Measurements from ENCODE around the gene CBFB.
"Not testable (repeated sequence)": the region's sequence is repeated elsewhere in the genome, so short reads cannot be mapped to it uniquely, and the experiment has no call there.

CBFB gene

DNA sequence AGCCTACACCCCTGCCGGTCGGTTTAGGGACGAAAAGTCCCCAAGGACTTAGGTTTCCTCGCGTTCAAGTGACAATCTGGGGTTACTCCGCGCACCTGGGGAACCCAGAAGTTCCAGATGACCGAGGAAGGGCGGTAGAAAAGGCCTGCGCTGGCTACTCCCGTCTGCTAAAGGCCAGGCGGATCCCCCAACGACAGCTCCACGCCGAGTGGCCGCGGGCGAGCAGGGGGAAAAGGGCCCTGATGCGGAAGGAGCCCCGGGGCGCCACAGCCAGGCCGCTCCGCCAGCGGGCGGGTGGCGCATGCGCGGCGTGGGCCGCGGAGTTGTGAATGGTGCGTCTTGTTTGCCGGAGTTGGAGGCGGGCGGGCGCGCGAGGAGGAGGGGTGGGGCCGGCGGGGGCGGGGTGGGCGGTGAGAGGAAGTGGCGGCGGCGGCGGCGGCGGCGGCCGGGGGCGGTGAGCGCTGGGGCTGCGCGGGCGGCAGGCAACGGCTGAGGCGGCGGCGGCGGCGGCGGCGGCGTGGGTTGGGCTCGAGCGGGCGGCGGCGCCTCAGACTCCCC, at the start of gene CBFB:
TSS of gene CBFB (plus strand) at position 454 of the 558 bp plus-strand sequence. CDS start 259 bp downstream, outside the sequence.
- DNase-seq (ENCODE audit: extremely low spot score) = peak; percentile 98
- TF ChIP-seq, protein P1, sequence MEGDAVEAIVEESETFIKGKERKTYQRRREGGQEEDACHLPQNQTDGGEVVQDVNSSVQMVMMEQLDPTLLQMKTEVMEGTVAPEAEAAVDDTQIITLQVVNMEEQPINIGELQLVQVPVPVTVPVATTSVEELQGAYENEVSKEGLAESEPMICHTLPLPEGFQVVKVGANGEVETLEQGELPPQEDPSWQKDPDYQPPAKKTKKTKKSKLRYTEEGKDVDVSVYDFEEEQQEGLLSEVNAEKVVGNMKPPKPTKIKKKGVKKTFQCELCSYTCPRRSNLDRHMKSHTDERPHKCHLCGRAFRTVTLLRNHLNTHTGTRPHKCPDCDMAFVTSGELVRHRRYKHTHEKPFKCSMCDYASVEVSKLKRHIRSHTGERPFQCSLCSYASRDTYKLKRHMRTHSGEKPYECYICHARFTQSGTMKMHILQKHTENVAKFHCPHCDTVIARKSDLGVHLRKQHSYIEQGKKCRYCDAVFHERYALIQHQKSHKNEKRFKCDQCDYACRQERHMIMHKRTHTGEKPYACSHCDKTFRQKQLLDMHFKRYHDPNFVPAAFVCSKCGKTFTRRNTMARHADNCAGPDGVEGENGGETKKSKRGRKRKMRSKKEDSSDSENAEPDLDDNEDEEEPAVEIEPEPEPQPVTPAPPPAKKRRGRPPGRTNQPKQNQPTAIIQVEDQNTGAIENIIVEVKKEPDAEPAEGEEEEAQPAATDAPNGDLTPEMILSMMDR (IDR thresholded peaks at IDR 0.05; ENCODE audit: control extremely low read depth, extremely low read depth, low read depth, missing control alignments) = no peak
- ChIA-PET CTCF (interaction anchor here (1.0 to 5.6 kb wide), 7 partner anchors 9 to 371 kb away, joined by 3 to 59 read pairs (median 4); no protein-coding TSS in a partner anchor), POLR2A (interaction anchor here (0.7 kb wide), 1 partner anchor 87 kb away, joined by 13 read pairs; no protein-coding TSS in a partner anchor)

DNA sequence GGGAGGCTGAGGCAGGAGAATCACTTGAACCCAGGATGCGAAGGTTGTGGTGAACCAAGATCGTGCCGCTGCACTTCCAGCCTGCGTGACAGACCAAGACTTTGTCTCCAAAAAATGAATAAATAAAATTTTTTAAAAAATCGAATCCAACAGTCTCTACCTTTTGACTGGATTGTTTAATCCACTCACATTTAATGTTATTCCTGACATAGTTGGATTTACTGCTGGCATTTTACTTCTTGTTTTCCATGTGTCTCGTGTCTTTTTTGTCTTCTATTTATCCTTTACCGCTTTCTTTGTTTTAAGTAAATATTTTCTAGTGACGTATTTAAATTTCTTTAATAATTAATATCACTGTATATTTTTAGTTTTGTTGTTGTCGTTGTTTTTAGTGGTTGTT, 45.9 kb upstream of the CBFB start:
- ChIA-PET CTCF (interaction anchor here (1.2 to 2.9 kb wide), 5 partner anchors 9 to 176 kb away, joined by 3 to 19 read pairs (median 4); partner anchors contain the start of genes FBXL8 and TRADD), POLR2A (no interaction called here)
- TF ChIP-seq, protein P1 (IDR thresholded peaks at IDR 0.05; ENCODE audit: control extremely low read depth, extremely low read depth, low read depth, missing control alignments) = no peak

DNA sequence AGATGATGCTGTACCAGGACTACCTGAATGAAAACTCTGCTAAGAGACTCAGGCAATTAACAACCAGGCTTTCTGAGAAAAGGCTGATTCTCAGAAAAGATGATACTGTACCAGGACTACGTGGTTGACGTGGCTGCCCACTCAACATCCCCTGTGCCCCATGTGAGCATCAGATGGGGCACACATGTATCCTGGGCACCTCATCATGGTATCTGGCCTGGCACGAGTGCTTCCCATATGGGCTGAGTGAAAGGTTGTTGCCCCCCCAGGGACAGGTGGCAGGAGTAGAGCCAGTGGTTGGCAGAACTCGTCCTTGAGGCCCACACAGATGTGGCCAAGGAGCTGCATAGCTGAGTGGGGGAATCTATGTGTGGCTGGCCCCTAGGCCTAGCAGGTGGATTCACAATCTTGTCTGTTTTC, 44.0 kb upstream of the CBFB start:
- TF ChIP-seq, protein P1 (IDR thresholded peaks at IDR 0.05; ENCODE audit: control extremely low read depth, extremely low read depth, low read depth, missing control alignments) = no peak
- ChIA-PET POLR2A (no interaction called here), CTCF (interaction anchor here (1.2 to 2.9 kb wide), 5 partner anchors 11 to 200 kb away, joined by 3 to 19 read pairs (median 6); no protein-coding TSS in a partner anchor)
- DNase-seq (ENCODE audit: extremely low spot score) = no peak

More for the DNA sequence above, 45.9 kb upstream of the CBFB start:
- no peak for DNase-seq (ENCODE audit: extremely low spot score)

DNA sequence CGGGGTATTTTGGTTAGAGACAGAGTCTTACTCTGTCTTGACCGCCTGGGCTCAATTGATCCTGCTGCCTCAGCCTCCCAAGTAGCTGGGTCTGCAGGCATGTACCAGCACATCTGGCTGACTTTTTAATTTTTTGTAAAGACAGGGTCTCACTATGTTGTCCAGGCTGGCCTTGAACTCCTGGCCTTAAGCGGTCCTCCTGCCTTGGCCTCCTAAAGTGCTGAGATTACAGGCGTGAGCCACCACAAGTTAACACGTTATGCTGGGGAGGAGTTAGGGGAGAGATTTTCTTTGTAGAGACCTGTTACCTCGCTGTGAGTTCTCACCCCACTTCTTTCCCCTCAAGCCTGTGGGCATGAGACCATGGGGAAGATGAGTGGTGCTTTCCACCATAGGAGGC, 42.4 kb upstream of the CBFB start:
- CTCF ChIA-PET = interaction anchor here (1.4 to 1.8 kb wide), 2 partner anchors 10 to 11 kb away, joined by 3 read pairs; no protein-coding TSS in a partner anchor

DNA sequence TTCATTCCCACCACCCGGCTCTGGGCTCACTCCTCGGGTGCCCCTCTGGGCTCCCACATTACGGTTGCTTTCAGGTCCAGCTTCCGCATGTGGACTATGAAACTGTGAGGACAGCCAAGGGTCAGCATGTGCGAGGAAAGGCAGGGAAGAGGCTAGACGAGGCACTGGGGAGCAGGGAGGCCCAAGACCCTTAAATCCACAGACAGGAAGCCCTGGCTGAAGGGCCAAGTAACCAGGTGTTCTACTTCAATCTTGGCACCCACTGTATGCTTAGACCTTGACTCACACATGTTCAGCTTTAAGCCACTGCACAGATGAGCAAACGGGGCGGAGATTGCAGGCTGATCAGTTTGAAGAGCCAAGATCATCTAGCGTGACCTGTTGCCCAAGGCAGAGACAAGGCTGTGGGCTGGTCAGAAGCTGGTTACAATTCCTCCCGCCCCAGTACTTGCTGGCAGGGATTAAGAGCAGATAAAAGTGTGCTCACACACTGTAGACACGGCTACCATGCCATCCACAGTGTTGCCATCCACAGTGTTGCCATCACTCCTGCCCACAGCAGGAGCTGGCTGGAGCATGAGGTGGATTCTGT, 40.7 kb upstream of the CBFB start, which contains the start of gene CES4A:
TSS of gene CES4A (plus strand) at position 393 of the 592 bp plus-strand sequence. CDS start at position 577, 184 bp downstream.
- CTCF ChIA-PET = interaction anchor here (0.9 to 1.3 kb wide), 5 partner anchors 9 to 173 kb away, joined by 3 to 4 read pairs (median 3); no protein-coding TSS in a partner anchor
- POLR2A ChIA-PET = no interaction called here
- DNase-seq (ENCODE audit: extremely low spot score) = no peak

More for the DNA sequence above, 42.4 kb upstream of the CBFB start:
- POLR2A ChIA-PET = no interaction called here
- TF ChIP-seq, protein P1 (IDR thresholded peaks at IDR 0.05; ENCODE audit: control extremely low read depth, extremely low read depth, low read depth, missing control alignments) = no peak
- no peak for DNase-seq (ENCODE audit: extremely low spot score)

DNA sequence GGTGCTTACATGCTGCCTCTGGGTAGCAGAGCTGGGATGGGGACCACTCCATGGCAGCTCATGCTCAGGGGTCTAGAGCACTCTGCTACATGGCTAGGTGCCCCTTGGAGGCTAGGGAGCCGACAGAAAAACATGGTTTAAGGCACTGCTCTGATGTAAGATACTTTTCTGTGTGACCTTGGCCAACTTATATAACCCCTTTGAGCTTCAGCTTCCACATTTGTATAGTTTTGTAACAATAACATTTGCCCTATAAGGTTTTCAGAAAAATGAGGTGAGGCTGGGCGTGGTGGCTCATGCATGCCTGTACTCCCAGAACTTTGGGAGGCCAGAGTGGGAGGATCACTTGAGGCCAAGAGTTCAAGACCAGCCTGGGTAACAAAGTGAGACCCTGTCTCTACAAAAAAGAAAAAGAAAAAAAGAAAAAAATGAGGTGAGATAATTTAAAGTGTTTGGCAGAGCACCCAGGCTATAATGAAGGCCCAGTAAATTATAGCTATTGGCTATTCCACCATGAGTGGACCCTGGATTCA, 37.3 kb upstream of the CBFB start:
- ChIA-PET CTCF (interaction anchor here (1.0 to 1.9 kb wide), 10 partner anchors 8 to 193 kb away, joined by 3 to 7 read pairs (median 4); no protein-coding TSS in a partner anchor), POLR2A (no interaction called here)
- DNase-seq (ENCODE audit: extremely low spot score) = no peak
- TF ChIP-seq, protein P1 (IDR thresholded peaks at IDR 0.05; ENCODE audit: control extremely low read depth, extremely low read depth, low read depth, missing control alignments) = no peak

More for the DNA sequence above, 40.7 kb upstream of the CBFB start, which contains the start of gene CES4A:
- TF ChIP-seq, protein P1 (IDR thresholded peaks at IDR 0.05; ENCODE audit: control extremely low read depth, extremely low read depth, low read depth, missing control alignments) = no peak

DNA sequence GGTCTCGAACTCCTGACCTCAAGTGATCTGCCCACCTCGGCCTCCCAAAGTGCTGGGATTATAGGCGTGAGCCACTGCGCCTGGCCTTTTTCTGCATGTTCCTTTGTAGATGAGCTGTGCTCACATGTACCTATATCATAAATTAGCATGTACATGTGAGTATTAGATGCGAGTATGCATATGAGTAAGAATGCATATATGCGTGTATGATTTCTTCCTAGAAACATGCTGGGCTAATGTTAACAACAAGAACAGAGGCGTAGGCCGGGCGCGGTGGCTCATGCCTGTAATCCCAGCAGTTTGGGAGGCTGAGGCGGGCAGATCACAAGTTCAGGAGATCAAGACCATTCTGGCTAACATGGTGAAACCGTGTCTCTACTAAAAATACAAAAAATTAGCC, 35.4 kb upstream of the CBFB start:
- CTCF ChIA-PET = interaction anchor here (1.1 to 1.3 kb wide), 3 partner anchors 35 to 40 kb away, joined by 3 read pairs; no protein-coding TSS in a partner anchor
- POLR2A ChIA-PET; DNase-seq (ENCODE audit: extremely low spot score): not testable (repeated sequence)

All from GM10248 (cell line).